Astrocyte (in vitro differentiated cells and primary cell): ENCODE data around the gene DDN. TPM values are rescaled to one million over a fixed set of nuclear protein-coding genes. Genes with fewer than 3 reads are reported as not detected.

Experiments
- DNase-seq: peaks from one replicate; pipeline ENCODE4 v3.0.0-alpha.2; 2010; ENCODE audit warnings: low read depth
- FAIRE-seq: peaks from 2 replicates; lab custom pipeline; 2011; peaks lifted over from hg19 to GRCh38; lab: Jason Lieb, UNC
- H2AFZ ChIP-seq: 2 replicates; pipeline ENCODE4 v1.6.0; 2012; ENCODE audit warnings: low read depth, low read length, inconsistent platforms
- H3K27ac ChIP-seq: 2 replicates; pipeline ENCODE4 v1.5.1; 2011; ENCODE audit warnings: low read depth, low read length, inconsistent platforms
- H3K27me3 ChIP-seq: 2 replicates; pipeline ENCODE4 v1.6.0; 2011; ENCODE audit warnings: low read length, inconsistent platforms; ENCODE audit not compliant: insufficient read depth
- H3K36me3 ChIP-seq: 2 replicates; pipeline ENCODE4 v1.5.1; 2011; ENCODE audit warnings: low read length, inconsistent platforms; ENCODE audit not compliant: insufficient read depth
- H3K4me1 ChIP-seq: 2 replicates; pipeline ENCODE4 v1.5.1; 2011; ENCODE audit warnings: low read length, inconsistent platforms; ENCODE audit not compliant: insufficient read depth
- H3K4me2 ChIP-seq: 2 replicates; pipeline ENCODE4 v1.6.0; 2012; ENCODE audit warnings: low read length, inconsistent platforms
- H3K4me3 ChIP-seq: 2 replicates; pipeline ENCODE4 v1.5.1; 2011; ENCODE audit warnings: low read depth, mild to moderate bottlenecking, low read length, inconsistent platforms; ENCODE audit not compliant: insufficient read depth
- H3K79me2 ChIP-seq: 2 replicates; pipeline ENCODE4 v1.6.0; 2012; ENCODE audit warnings: mild to moderate bottlenecking, low read length, inconsistent platforms; ENCODE audit not compliant: insufficient read depth
- H3K9ac ChIP-seq: 2 replicates; pipeline ENCODE4 v1.6.0; 2012; ENCODE audit warnings: mild to moderate bottlenecking, low read length, inconsistent platforms
- H3K9me3 ChIP-seq: 2 replicates; pipeline ENCODE4 v1.5.1; 2012; ENCODE audit warnings: low read depth, mild to moderate bottlenecking, low read length, inconsistent platforms; ENCODE audit not compliant: insufficient read depth
- H4K20me1 ChIP-seq: 2 replicates; pipeline ENCODE4 v1.6.0; 2012; ENCODE audit warnings: low read length, inconsistent platforms; ENCODE audit not compliant: insufficient read depth
- H3K27ac Mint-ChIP-seq: one replicate; pipeline ENCODE4 v1.8.0; 2021; ENCODE audit warnings: mild to moderate bottlenecking, mixed read lengths; ENCODE audit not compliant: unreplicated experiment
- H3K27me3 Mint-ChIP-seq: one replicate; pipeline ENCODE4 v1.8.0; 2021; ENCODE audit warnings: low read depth, mixed read lengths; ENCODE audit not compliant: unreplicated experiment
- H3K36me3 Mint-ChIP-seq: one replicate; pipeline ENCODE4 v1.8.0; 2021; ENCODE audit warnings: low read depth, mixed read lengths; ENCODE audit not compliant: unreplicated experiment
- H3K4me1 Mint-ChIP-seq: one replicate; pipeline ENCODE4 v1.8.0; 2021; ENCODE audit warnings: low read depth, mixed read lengths; ENCODE audit not compliant: unreplicated experiment
- H3K4me3 Mint-ChIP-seq: one replicate; pipeline ENCODE4 v1.8.0; 2021; ENCODE audit warnings: mild to moderate bottlenecking, moderate library complexity, mixed read lengths; ENCODE audit not compliant: unreplicated experiment
- H3K9me3 Mint-ChIP-seq: one replicate; pipeline ENCODE4 v1.8.0; 2021; ENCODE audit warnings: mild to moderate bottlenecking, mixed read lengths; ENCODE audit not compliant: unreplicated experiment
- CTCF ChIP-seq: IDR thresholded peaks from 2 replicates; pipeline ENCODE4 v1.5.1; 2011; ENCODE audit warnings: low read depth, mild to moderate bottlenecking, inconsistent platforms, low read length, moderate library complexity; ENCODE audit not compliant: insufficient read depth
- EZH2 ChIP-seq: IDR thresholded peaks from 2 replicates; pipeline ENCODE4 v1.6.1; 2012; ENCODE audit warnings: mild to moderate bottlenecking, low read length, inconsistent platforms; ENCODE audit not compliant: insufficient read depth
- total RNA-seq: library from RNA; stranded (reverse); gene quantifications from 2 replicates; pipeline ENCODE4 v1.2.1, GENCODE V29; 2021

DDN gene
- total RNA-seq, 1 donor from 2014 or later = 0.50 TPM

- Histone ChIP-seq H3K9me3 (no peaks in the 10 kb centered on the region), H3K27ac (no peak overlapping the region), H4K20me1 (peaks cover 87% of the 10 kb centered on the region), H3K79me2 (peaks cover 36% of the 10 kb centered on the region), H3K4me1 (peaks cover 15% of the 10 kb centered on the region), H3K9ac (no peak overlapping the region), H3K4me3 (no peak overlapping the region), H3K36me3 (peaks cover 57% of the 10 kb centered on the region), H3K27me3 (no peaks in the 10 kb centered on the region), H3K4me2 (no peak overlapping the region), H2AFZ (no peak overlapping the region)
- DNase-seq (no peak), FAIRE-seq (no peak)
- H3K27ac Mint-ChIP-seq = peak overlapping the region; percentile 47
- H3K27me3 Mint-ChIP-seq = no peaks in the 10 kb centered on the region
- peaks cover 18% of the 10 kb centered on the region for H3K4me1 Mint-ChIP-seq
- peaks cover 33% of the 10 kb centered on the region for H3K36me3 Mint-ChIP-seq
- no peak overlapping the region for H3K4me3 Mint-ChIP-seq
- TF ChIP-seq EZH2 = no peak
- TF ChIP-seq CTCF = no peak
- no peaks in the 10 kb centered on the region for H3K9me3 Mint-ChIP-seq
Observed at GRCh38 chr12:49046129-49046895, 47.1 kb upstream of the DDN start.

- no peak overlapping the region for H3K4me3 Mint-ChIP-seq
- H3K36me3 Mint-ChIP-seq = peaks cover 34% of the 10 kb centered on the region
- no peaks in the 10 kb centered on the region for H3K27me3 Mint-ChIP-seq
- no peak overlapping the region for H3K27ac Mint-ChIP-seq
- H3K4me1 ChIP-seq = peaks cover 7% of the 10 kb centered on the region
- no peak overlapping the region for H3K27ac ChIP-seq
- FAIRE-seq (no peak), DNase-seq (no peak)
- H2AFZ ChIP-seq = no peak overlapping the region
- peaks cover 80% of the 10 kb centered on the region for H4K20me1 ChIP-seq
- no peaks in the 10 kb centered on the region for H3K27me3 ChIP-seq
- H3K4me1 Mint-ChIP-seq = peaks cover 15% of the 10 kb centered on the region
- H3K9me3 Mint-ChIP-seq = no peaks in the 10 kb centered on the region
- no peaks in the 10 kb centered on the region for H3K9me3 ChIP-seq
- H3K36me3 ChIP-seq = peaks cover 61% of the 10 kb centered on the region
- no peak overlapping the region for H3K4me2 ChIP-seq
- H3K9ac ChIP-seq = no peak overlapping the region
- H3K4me3 ChIP-seq = no peak overlapping the region
- TF ChIP-seq EZH2 (no peak), CTCF (no peak)
- peaks cover 21% of the 10 kb centered on the region for H3K79me2 ChIP-seq
Observed at GRCh38 chr12:49044660-49045059, 45.5 kb upstream of the DDN start.

- FAIRE-seq = no peak
- peaks cover 7% of the 10 kb centered on the region for H3K4me1 Mint-ChIP-seq
- no peak overlapping the region for H2AFZ ChIP-seq
- H3K9me3 ChIP-seq = no peaks in the 10 kb centered on the region
- peaks cover 34% of the 10 kb centered on the region for H3K36me3 Mint-ChIP-seq
- peak; percentile 4 for DNase-seq
- H3K4me3 Mint-ChIP-seq = peak overlapping the region; percentile 47
- H3K9me3 Mint-ChIP-seq = no peaks in the 10 kb centered on the region
- H3K9ac ChIP-seq = no peak overlapping the region
- H3K79me2 ChIP-seq = peaks cover 20% of the 10 kb centered on the region
- H3K27ac Mint-ChIP-seq = no peak overlapping the region
- no peak overlapping the region for H3K4me3 ChIP-seq
- H3K36me3 ChIP-seq = peaks cover 56% of the 10 kb centered on the region
- peaks cover 78% of the 10 kb centered on the region for H4K20me1 ChIP-seq
- no peaks in the 10 kb centered on the region for H3K27me3 Mint-ChIP-seq
- TF ChIP-seq CTCF (peak; percentile 47), EZH2 (no peak)
- H3K27me3 ChIP-seq = no peaks in the 10 kb centered on the region
- H3K27ac ChIP-seq = no peak overlapping the region
- H3K4me2 ChIP-seq = no peak overlapping the region
- H3K4me1 ChIP-seq = no peaks in the 10 kb centered on the region
Observed at GRCh38 chr12:49043856-49044258, 44.7 kb upstream of the DDN start.
